ENCODE results near the gene RALGPS2. TPM values are rescaled to one million over a fixed set of nuclear protein-coding genes. Genes with fewer than 3 reads are reported as not detected.
A peak's percentile ranks its signal among the peaks of the same experiment; 100 is the strongest.

Gene RALGPS2
- total and polyA plus RNA-seq, 2 of the 13 experiments (the other 11 are each of a cell fraction or from before 2014, with no cell fraction given) = 15.6 to 36.0 TPM

GRCh38 chr1:178844436-178844835 is 119.4 kb downstream of the RALGPS2 start:
- H2AFZ ChIP-seq (ENCODE audit: low read length) = no peak overlapping the region
- no peaks in the 10 kb centered on the region for H3K27me3 ChIP-seq (ENCODE audit: control insufficient read depth in 1 of 2, insufficient read depth in 2 of 2, low read length in 2 of 2)
- H3K27ac ChIP-seq (ENCODE audit: extremely low read length, insufficient read depth, low read length) = no peak overlapping the region
- no peak overlapping the region for H3K9ac ChIP-seq (ENCODE audit: insufficient read depth, low read depth, low read length)
- ATAC-seq = no peak
- 0 out of 2 replicates have a peak, but pooled peaks cover 6% of the 10 kb centered on the region for H3K4me1 ChIP-seq (ENCODE audit: insufficient read depth, low read length)
- no TSS peak for BruUV-seq (replicated peaks)
- H3K9me3 ChIP-seq (ENCODE audit: low read length) = no peaks in the 10 kb centered on the region
- H4K20me1 ChIP-seq (ENCODE audit: insufficient read depth, low read length) = no peaks in the 10 kb centered on the region
- no peak for FAIRE-seq
- no peak for DNase-seq (ENCODE audit: low spot score)
- no peaks in the 10 kb centered on the region for H3K79me2 ChIP-seq (ENCODE audit: insufficient read depth, low read length)
- over 99% methylated on average over 3 of the region's 3 CpGs for WGBS (ENCODE audit: low lambda C conversion rate)
- H3K36me3 ChIP-seq (replicated peaks in 1 of 2; ENCODE audit: control insufficient read depth in 1 of 2, insufficient read depth in 2 of 2, low read length in 2 of 2) = no peaks in the 10 kb centered on the region; a peak in 1 of 5 replicates
- TF ChIP-seq ZBTB10 (CRISPR knock-in tag; IDR thresholded peaks at IDR 0.05; ENCODE audit: borderline replicate concordance) = no peak
- TF ChIP-seq MAFK (conservative IDR thresholded peaks at IDR 0.05 in 1 of 2, IDR thresholded peaks at IDR 0.05 in 1 of 2; ENCODE audit: low read length in 2 of 2) = peak in 1 of 2 experiments; percentile 19; a peak in 1 of 4 replicates
- H3K4me3 ChIP-seq (replicated peaks in 1 of 3; ENCODE audit: insufficient read depth in 1 of 3, low read depth in 2 of 3, low read length in 3 of 3) = no peak overlapping the region
- POLR2A ChIA-PET = no interaction called here
- H3K4me2 ChIP-seq (ENCODE audit: low read depth, low read length) = no peak overlapping the region
- CTCF ChIA-PET (ENCODE audit: low intra/inter-chr PET ratio, low total read pairs) = no interaction called here
- in situ Hi-C loops (cut with HindIII; ENCODE audit: extremely low pct_ligation_motif_present, low pct_unique_long_range_greater_than_20kb) (no loop called here), intact Hi-C loops (cut with micrococcal nuclease; ENCODE audit: unreplicated experiment) (no loop called here)

GRCh38 chr1:178846306-178846705 is 121.3 kb downstream of the RALGPS2 start:
- in situ Hi-C loops (cut with HindIII; ENCODE audit: extremely low pct_ligation_motif_present, low pct_unique_long_range_greater_than_20kb) (no loop called here), intact Hi-C loops (cut with micrococcal nuclease; ENCODE audit: unreplicated experiment) (no loop called here)
- Histone ChIP-seq H3K4me3 (replicated peaks in 1 of 3; ENCODE audit: insufficient read depth in 1 of 3, low read depth in 2 of 3, low read length in 3 of 3) (no peak overlapping the region), H2AFZ (ENCODE audit: low read length) (no peak overlapping the region), H3K9me3 (ENCODE audit: low read length) (no peaks in the 10 kb centered on the region), H4K20me1 (ENCODE audit: insufficient read depth, low read length) (no peaks in the 10 kb centered on the region), H3K4me1 (ENCODE audit: insufficient read depth, low read length) (0 out of 2 replicates have a peak, but pooled peaks cover 6% of the 10 kb centered on the region), H3K27me3 (ENCODE audit: control insufficient read depth in 1 of 2, insufficient read depth in 2 of 2, low read length in 2 of 2) (no peaks in the 10 kb centered on the region), H3K36me3 (replicated peaks in 1 of 2; ENCODE audit: control insufficient read depth in 1 of 2, insufficient read depth in 2 of 2, low read length in 2 of 2) (no peaks in the 10 kb centered on the region; a peak in 1 of 5 replicates), H3K79me2 (ENCODE audit: insufficient read depth, low read length) (no peaks in the 10 kb centered on the region), H3K4me2 (ENCODE audit: low read depth, low read length) (no peak overlapping the region), H3K9ac (ENCODE audit: insufficient read depth, low read depth, low read length) (no peak overlapping the region), H3K27ac (ENCODE audit: extremely low read length, insufficient read depth, low read length) (no peak overlapping the region)
- DNase-seq (ENCODE audit: low spot score) (no peak), ATAC-seq (no peak), FAIRE-seq (no peak)
- CTCF ChIA-PET (ENCODE audit: low intra/inter-chr PET ratio, low total read pairs) = no interaction called here
- BruUV-seq (replicated peaks) = no TSS peak
- TF ChIP-seq, protein P1, sequence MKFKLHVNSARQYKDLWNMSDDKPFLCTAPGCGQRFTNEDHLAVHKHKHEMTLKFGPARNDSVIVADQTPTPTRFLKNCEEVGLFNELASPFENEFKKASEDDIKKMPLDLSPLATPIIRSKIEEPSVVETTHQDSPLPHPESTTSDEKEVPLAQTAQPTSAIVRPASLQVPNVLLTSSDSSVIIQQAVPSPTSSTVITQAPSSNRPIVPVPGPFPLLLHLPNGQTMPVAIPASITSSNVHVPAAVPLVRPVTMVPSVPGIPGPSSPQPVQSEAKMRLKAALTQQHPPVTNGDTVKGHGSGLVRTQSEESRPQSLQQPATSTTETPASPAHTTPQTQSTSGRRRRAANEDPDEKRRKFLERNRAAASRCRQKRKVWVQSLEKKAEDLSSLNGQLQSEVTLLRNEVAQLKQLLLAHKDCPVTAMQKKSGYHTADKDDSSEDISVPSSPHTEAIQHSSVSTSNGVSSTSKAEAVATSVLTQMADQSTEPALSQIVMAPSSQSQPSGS (CRISPR knock-in tag; IDR thresholded peaks at IDR 0.05) = no peak
- TF ChIP-seq, protein P2, sequence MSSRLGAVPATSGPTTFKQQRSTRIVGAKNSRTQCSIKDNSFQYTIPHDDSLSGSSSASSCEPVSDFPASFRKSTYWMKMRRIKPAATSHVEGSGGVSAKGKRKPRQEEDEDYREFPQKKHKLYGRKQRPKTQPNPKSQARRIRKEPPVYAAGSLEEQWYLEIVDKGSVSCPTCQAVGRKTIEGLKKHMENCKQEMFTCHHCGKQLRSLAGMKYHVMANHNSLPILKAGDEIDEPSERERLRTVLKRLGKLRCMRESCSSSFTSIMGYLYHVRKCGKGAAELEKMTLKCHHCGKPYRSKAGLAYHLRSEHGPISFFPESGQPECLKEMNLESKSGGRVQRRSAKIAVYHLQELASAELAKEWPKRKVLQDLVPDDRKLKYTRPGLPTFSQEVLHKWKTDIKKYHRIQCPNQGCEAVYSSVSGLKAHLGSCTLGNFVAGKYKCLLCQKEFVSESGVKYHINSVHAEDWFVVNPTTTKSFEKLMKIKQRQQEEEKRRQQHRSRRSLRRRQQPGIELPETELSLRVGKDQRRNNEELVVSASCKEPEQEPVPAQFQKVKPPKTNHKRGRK (CRISPR knock-in tag; IDR thresholded peaks at IDR 0.05) = no peak
- TF ChIP-seq ATF7-NPFF (CRISPR knock-in tag; IDR thresholded peaks at IDR 0.05; ENCODE audit: low read depth) = no peak
- POLR2A ChIA-PET = no interaction called here

All from HepG2 (cell line).